Measurements from ENCODE around the gene INTS7. TPM values are rescaled to one million over a fixed set of nuclear protein-coding genes. Genes with fewer than 3 reads are reported as not detected.

Gene INTS7
- total RNA-seq, 1 experiment from 2014 or later, result 21.7 TPM

DNA sequence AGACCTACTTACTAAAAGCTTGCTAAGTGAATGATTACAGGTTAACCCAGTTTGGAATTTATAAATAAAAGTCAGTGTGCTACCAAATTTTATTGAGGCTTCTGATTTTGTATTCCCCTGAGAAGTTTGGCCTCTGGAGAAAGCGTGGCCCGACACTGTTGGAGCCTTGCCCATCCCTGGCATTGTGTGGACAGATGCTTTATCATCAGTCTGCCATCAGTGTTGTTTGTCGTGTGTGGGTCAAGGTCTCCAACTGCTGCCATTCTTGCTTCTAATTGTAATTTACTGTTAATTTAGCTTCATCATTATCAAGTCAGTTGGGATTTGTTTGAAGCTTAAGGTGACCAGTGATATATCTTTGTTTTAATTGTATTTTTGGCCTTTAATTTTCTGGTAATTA lies 142.8 kb downstream of the INTS7 start:
- H3K4me2 ChIP-seq (ENCODE audit: low read length), result no peak overlapping the region
- CTCF ChIA-PET, result no interaction called here
- H3K9ac ChIP-seq (ENCODE audit: low read length), result no peak overlapping the region
- no peaks in the 10 kb centered on the region for H3K9me3 ChIP-seq (ENCODE audit: control insufficient read depth in 1 of 2, insufficient read depth in 1 of 2, low read depth in 1 of 2, low read length in 2 of 2)
- H3K27ac ChIP-seq (ENCODE audit: low read depth, low read length), result no peak overlapping the region
- H3K9me2 ChIP-seq (ENCODE audit: insufficient read depth), result no peaks in the 10 kb centered on the region
- no peaks in the 10 kb centered on the region for H3K27me3 ChIP-seq (ENCODE audit: insufficient read depth, low read length)
- no peaks in the 10 kb centered on the region for H3K4me1 ChIP-seq (ENCODE audit: control insufficient read depth in 1 of 2, insufficient read depth in 2 of 2, low read length in 2 of 2)
- H3K79me2 ChIP-seq (ENCODE audit: insufficient read depth, low read length), result no peaks in the 10 kb centered on the region
- intact Hi-C loops (cut with micrococcal nuclease), result no loop called here
- H3K36me3 ChIP-seq (ENCODE audit: control insufficient read depth in 1 of 2, insufficient read depth in 2 of 2, low read length in 2 of 2), result no peaks in the 10 kb centered on the region
- no peak for DNase-seq (ENCODE audit: low read depth, low spot score)
- no peaks in the 10 kb centered on the region for H4K20me1 ChIP-seq (ENCODE audit: insufficient read depth)
- ATAC-seq, result no peak
- POLR2A ChIA-PET, result no interaction called here
- H3K4me3 ChIP-seq (replicated peaks in 1 of 2; ENCODE audit: low read depth in 1 of 2, low read length in 2 of 2), result no peak overlapping the region
- RAD21 ChIA-PET (ENCODE audit: low non-redundant PET in 1 of 2, low total read pairs in 2 of 2, uncharacterized antibody in 2 of 2, unreplicated experiment in 2 of 2), result no interaction called here
- TF ChIP-seq, protein P1, sequence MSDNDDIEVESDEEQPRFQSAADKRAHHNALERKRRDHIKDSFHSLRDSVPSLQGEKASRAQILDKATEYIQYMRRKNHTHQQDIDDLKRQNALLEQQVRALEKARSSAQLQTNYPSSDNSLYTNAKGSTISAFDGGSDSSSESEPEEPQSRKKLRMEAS (IDR thresholded peaks at IDR 0.05), result no peak
- TF ChIP-seq POLR2AphosphoS5 (IDR thresholded peaks at IDR 0.05; ENCODE audit: low read depth, low read length) (no peak), ZFX (IDR thresholded peaks at IDR 0.05) (no peak), SIN3A (IDR thresholded peaks at IDR 0.05; ENCODE audit: low read depth) (no peak), JUND (IDR thresholded peaks at IDR 0.05) (no peak), CEBPB (IDR thresholded peaks at IDR 0.05; ENCODE audit: low read depth) (no peak), EZH2 (IDR thresholded peaks at IDR 0.05) (no peak), ZNF274 (IDR thresholded peaks at IDR 0.05; ENCODE audit: low read depth, low read length) (no peak), SP1 (IDR thresholded peaks at IDR 0.05; ENCODE audit: low read depth) (no peak), YY1 (IDR thresholded peaks at IDR 0.05; ENCODE audit: extremely low read depth, insufficient replicate concordance, low read depth, low read length) (no peak), EZH2phosphoT487 (IDR thresholded peaks at IDR 0.05; ENCODE audit: borderline replicate concordance) (no peak), SRF (IDR thresholded peaks at IDR 0.05; ENCODE audit: low read depth) (no peak)
- TF ChIP-seq, protein P2, sequence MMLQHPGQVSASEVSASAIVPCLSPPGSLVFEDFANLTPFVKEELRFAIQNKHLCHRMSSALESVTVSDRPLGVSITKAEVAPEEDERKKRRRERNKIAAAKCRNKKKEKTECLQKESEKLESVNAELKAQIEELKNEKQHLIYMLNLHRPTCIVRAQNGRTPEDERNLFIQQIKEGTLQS (IDR thresholded peaks at IDR 0.05), result no peak
- H2AFZ ChIP-seq (ENCODE audit: low read depth, low read length, poor library complexity, severe bottlenecking), result no peak overlapping the region
- no TSS peak for BruUV-seq (replicated peaks)

DNA sequence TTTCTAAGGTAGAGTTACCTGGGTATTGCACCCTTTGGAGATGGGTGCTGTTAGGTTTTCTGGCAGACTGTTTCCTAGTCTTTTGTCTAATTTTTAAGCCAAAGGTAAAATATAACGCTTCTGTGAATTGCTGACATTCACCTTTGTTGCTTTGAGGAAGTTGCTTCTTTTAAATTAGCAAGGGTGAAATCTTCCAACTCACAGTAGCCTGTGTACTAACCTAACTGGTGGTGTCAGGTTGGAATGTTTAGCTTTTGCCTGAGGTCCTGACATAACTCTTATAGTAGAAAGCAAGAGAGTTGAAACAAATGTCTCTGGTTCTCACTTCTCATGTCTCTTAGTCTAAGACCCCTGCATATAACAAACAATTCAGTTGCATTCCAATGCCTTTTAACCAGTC lies 143.6 kb downstream of the INTS7 start:
- ChIA-PET CTCF (no interaction called here), RAD21 (ENCODE audit: low non-redundant PET in 1 of 2, low total read pairs in 2 of 2, uncharacterized antibody in 2 of 2, unreplicated experiment in 2 of 2) (no interaction called here), POLR2A (no interaction called here)
- H3K4me2 ChIP-seq (ENCODE audit: low read length), result no peak overlapping the region
- H3K9me2 ChIP-seq (ENCODE audit: insufficient read depth), result no peaks in the 10 kb centered on the region
- no peak for ATAC-seq
- no peaks in the 10 kb centered on the region for H4K20me1 ChIP-seq (ENCODE audit: insufficient read depth)
- no peak overlapping the region for H2AFZ ChIP-seq (ENCODE audit: low read depth, low read length, poor library complexity, severe bottlenecking)
- no TSS peak for BruUV-seq (replicated peaks)
- no peaks in the 10 kb centered on the region for H3K27me3 ChIP-seq (ENCODE audit: insufficient read depth, low read length)
- no peaks in the 10 kb centered on the region for H3K9me3 ChIP-seq (ENCODE audit: control insufficient read depth in 1 of 2, insufficient read depth in 1 of 2, low read depth in 1 of 2, low read length in 2 of 2)
- H3K79me2 ChIP-seq (ENCODE audit: insufficient read depth, low read length), result no peaks in the 10 kb centered on the region
- no peak for DNase-seq (ENCODE audit: low read depth, low spot score)
- TF ChIP-seq CBX3 (IDR thresholded peaks at IDR 0.05; ENCODE audit: low read depth), result no peak
- no peak for TF ChIP-seq ZNF274 (IDR thresholded peaks at IDR 0.05; ENCODE audit: low read depth, low read length)
- no peak for TF ChIP-seq FOSL1 (IDR thresholded peaks at IDR 0.05; ENCODE audit: low read depth)
- TF ChIP-seq, protein P3, sequence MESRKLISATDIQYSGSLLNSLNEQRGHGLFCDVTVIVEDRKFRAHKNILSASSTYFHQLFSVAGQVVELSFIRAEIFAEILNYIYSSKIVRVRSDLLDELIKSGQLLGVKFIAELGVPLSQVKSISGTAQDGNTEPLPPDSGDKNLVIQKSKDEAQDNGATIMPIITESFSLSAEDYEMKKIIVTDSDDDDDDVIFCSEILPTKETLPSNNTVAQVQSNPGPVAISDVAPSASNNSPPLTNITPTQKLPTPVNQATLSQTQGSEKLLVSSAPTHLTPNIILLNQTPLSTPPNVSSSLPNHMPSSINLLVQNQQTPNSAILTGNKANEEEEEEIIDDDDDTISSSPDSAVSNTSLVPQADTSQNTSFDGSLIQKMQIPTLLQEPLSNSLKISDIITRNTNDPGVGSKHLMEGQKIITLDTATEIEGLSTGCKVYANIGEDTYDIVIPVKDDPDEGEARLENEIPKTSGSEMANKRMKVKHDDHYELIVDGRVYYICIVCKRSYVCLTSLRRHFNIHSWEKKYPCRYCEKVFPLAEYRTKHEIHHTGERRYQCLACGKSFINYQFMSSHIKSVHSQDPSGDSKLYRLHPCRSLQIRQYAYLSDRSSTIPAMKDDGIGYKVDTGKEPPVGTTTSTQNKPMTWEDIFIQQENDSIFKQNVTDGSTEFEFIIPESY (IDR thresholded peaks at IDR 0.05; ENCODE audit: extremely low read depth, insufficient replicate concordance, low read length), result no peak
- no peak for TF ChIP-seq ELF1 (IDR thresholded peaks at IDR 0.05; ENCODE audit: borderline replicate concordance, low read depth)
- TF ChIP-seq, protein P4, sequence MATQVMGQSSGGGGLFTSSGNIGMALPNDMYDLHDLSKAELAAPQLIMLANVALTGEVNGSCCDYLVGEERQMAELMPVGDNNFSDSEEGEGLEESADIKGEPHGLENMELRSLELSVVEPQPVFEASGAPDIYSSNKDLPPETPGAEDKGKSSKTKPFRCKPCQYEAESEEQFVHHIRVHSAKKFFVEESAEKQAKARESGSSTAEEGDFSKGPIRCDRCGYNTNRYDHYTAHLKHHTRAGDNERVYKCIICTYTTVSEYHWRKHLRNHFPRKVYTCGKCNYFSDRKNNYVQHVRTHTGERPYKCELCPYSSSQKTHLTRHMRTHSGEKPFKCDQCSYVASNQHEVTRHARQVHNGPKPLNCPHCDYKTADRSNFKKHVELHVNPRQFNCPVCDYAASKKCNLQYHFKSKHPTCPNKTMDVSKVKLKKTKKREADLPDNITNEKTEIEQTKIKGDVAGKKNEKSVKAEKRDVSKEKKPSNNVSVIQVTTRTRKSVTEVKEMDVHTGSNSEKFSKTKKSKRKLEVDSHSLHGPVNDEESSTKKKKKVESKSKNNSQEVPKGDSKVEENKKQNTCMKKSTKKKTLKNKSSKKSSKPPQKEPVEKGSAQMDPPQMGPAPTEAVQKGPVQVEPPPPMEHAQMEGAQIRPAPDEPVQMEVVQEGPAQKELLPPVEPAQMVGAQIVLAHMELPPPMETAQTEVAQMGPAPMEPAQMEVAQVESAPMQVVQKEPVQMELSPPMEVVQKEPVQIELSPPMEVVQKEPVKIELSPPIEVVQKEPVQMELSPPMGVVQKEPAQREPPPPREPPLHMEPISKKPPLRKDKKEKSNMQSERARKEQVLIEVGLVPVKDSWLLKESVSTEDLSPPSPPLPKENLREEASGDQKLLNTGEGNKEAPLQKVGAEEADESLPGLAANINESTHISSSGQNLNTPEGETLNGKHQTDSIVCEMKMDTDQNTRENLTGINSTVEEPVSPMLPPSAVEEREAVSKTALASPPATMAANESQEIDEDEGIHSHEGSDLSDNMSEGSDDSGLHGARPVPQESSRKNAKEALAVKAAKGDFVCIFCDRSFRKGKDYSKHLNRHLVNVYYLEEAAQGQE (IDR thresholded peaks at IDR 0.05; ENCODE audit: low read depth), result no peak
- no peak for TF ChIP-seq ZFX (IDR thresholded peaks at IDR 0.05)
- H3K27ac ChIP-seq (ENCODE audit: low read depth, low read length), result no peak overlapping the region
- no peak overlapping the region for H3K9ac ChIP-seq (ENCODE audit: low read length)
- H3K4me1 ChIP-seq (ENCODE audit: control insufficient read depth in 1 of 2, insufficient read depth in 2 of 2, low read length in 2 of 2), result no peaks in the 10 kb centered on the region
- H3K36me3 ChIP-seq (ENCODE audit: control insufficient read depth in 1 of 2, insufficient read depth in 2 of 2, low read length in 2 of 2), result no peaks in the 10 kb centered on the region
- H3K4me3 ChIP-seq (replicated peaks in 1 of 2; ENCODE audit: low read depth in 1 of 2, low read length in 2 of 2), result no peak overlapping the region
- intact Hi-C loops (cut with micrococcal nuclease), result no loop called here
